Liver (tissue), 9 donors: ENCODE data around the gene TCFL5. TPM values are rescaled to one million over a fixed set of nuclear protein-coding genes. Genes with fewer than 3 reads are reported as not detected.

Experiments
- DNase-seq: peaks from one replicate; pipeline ENCODE4 v3.0.0-alpha.2; 2017; ENCODE audit warnings: low spot score
- H3K27ac ChIP-seq, 2 donors: one replicate each; pipeline ENCODE4 v1.7.0; 2013; ENCODE audit warnings: inconsistent platforms in 2 of 2, low read length in 2 of 2, control low read depth in 1 of 2, low read depth in 1 of 2, mild to moderate bottlenecking in 1 of 2
- H3K27me3 ChIP-seq, 4 donors: one replicate each; pipeline versions ENCODE4 v1.6.1 to v1.7.0; 2013; ENCODE audit warnings: low read length in 3 of 4, inconsistent platforms in 1 of 4, mild to moderate bottlenecking in 1 of 4, moderate library complexity in 1 of 4; ENCODE audit not compliant: control insufficient read depth in 4 of 4, insufficient read depth in 4 of 4
- H3K36me3 ChIP-seq, 4 donors: one replicate each; pipeline versions ENCODE4 v1.6.1 to v1.7.0; 2013; ENCODE audit warnings: low read length in 3 of 4, mild to moderate bottlenecking in 3 of 4, low read depth in 1 of 4, moderate library complexity in 1 of 4; ENCODE audit not compliant: control insufficient read depth in 4 of 4, insufficient read depth in 3 of 4
- H3K4me1 ChIP-seq, 4 donors: one replicate each; pipeline versions ENCODE4 v1.6.1 to v1.7.0; 2013; ENCODE audit warnings: low read length in 3 of 4, mild to moderate bottlenecking in 3 of 4, moderate library complexity in 1 of 4; ENCODE audit not compliant: control insufficient read depth in 4 of 4, insufficient read depth in 4 of 4
- H3K4me3 ChIP-seq, 3 donors: one replicate each; pipeline versions ENCODE4 v1.6.1 to v1.7.0; 2013; ENCODE audit warnings: low read length in 3 of 3, control low read depth in 1 of 3, low read depth in 1 of 3, mild to moderate bottlenecking in 1 of 3
- H3K9ac ChIP-seq, 2 donors: one replicate each; pipeline ENCODE4 v1.7.0; 2013; ENCODE audit warnings: low read length in 2 of 2, mild to moderate bottlenecking in 2 of 2, moderate library complexity in 2 of 2, control low read depth in 1 of 2, low read depth in 1 of 2
- H3K9me3 ChIP-seq, 4 donors: one replicate each; pipeline versions ENCODE4 v1.6.1 to v1.7.0; 2013; ENCODE audit warnings: low read length in 3 of 4; ENCODE audit not compliant: control insufficient read depth in 4 of 4
- ATF3 ChIP-seq: IDR thresholded peaks from 2 replicates; pipeline ENCODE4 v1.6.1; 2016; ENCODE audit warnings: antibody characterized with exemption
- CTCF ChIP-seq: fragments of 150-350 bp; IDR thresholded peaks from 2 replicates; pipeline ENCODE4 v1.5.1; 2017; ENCODE audit warnings: improper control_type of control experiment, low read depth, low read length; ENCODE audit not compliant: missing input control
- EGR1 ChIP-seq, 2 donors: IDR thresholded peaks; 2 replicates each; pipeline ENCODE4 v1.6.1; 2016 to 2018; ENCODE audit warnings: antibody characterized with exemption in 2 of 2, low read depth in 2 of 2
- FOXA1 ChIP-seq: IDR thresholded peaks from 2 replicates; pipeline ENCODE4 v1.6.1; 2016; ENCODE audit warnings: antibody characterized with exemption
- FOXA2 ChIP-seq: IDR thresholded peaks from 2 replicates; pipeline ENCODE4 v1.6.1; 2016; ENCODE audit warnings: antibody characterized with exemption
- GABPA ChIP-seq, 2 donors: IDR thresholded peaks in 1 of 2; conservative IDR thresholded peaks in 1 of 2; 2 replicates each; pipeline ENCODE4 v1.6.1; 2016; ENCODE audit warnings: antibody characterized with exemption in 2 of 2, mild to moderate bottlenecking in 1 of 2, moderate library complexity in 1 of 2
- HNF4A ChIP-seq, 2 donors: conservative IDR thresholded peaks; 2 replicates each; pipeline ENCODE4 v1.6.1; 2016; ENCODE audit warnings: antibody characterized with exemption in 2 of 2, mild to moderate bottlenecking in 2 of 2
- HNF4G ChIP-seq: IDR thresholded peaks from 2 replicates; pipeline ENCODE4 v1.6.1; 2016; ENCODE audit warnings: antibody characterized with exemption
- JUND ChIP-seq, 2 donors: IDR thresholded peaks; 2 replicates each; pipeline ENCODE4 v1.6.1; 2016; ENCODE audit warnings: antibody characterized with exemption in 2 of 2
- MAX ChIP-seq: IDR thresholded peaks from 2 replicates; pipeline ENCODE4 v1.6.1; 2016; ENCODE audit warnings: antibody characterized with exemption
- NR2F2 ChIP-seq: IDR thresholded peaks from 2 replicates; pipeline ENCODE4 v1.6.1; 2016; ENCODE audit warnings: antibody characterized with exemption
- RAD21 ChIP-seq, 2 donors: IDR thresholded peaks; 2 replicates each; pipeline ENCODE4 v1.6.1; 2016; ENCODE audit warnings: antibody characterized with exemption in 2 of 2, mild to moderate bottlenecking in 2 of 2
- REST ChIP-seq: IDR thresholded peaks from 2 replicates; pipeline ENCODE4 v1.6.1; 2016; ENCODE audit warnings: antibody characterized with exemption, mild to moderate bottlenecking
- RXRA ChIP-seq, 2 donors: IDR thresholded peaks; 2 replicates each; pipeline ENCODE4 v1.6.1; 2017 to 2018; ENCODE audit warnings: antibody characterized with exemption in 2 of 2, mild to moderate bottlenecking in 1 of 2
- SP1 ChIP-seq: IDR thresholded peaks from 2 replicates; pipeline ENCODE4 v1.6.1; 2018; ENCODE audit warnings: antibody characterized with exemption, mild to moderate bottlenecking
- TAF1 ChIP-seq: conservative IDR thresholded peaks from 2 replicates; pipeline ENCODE4 v1.6.1; 2016; ENCODE audit warnings: antibody characterized with exemption, mild to moderate bottlenecking
- YY1 ChIP-seq: IDR thresholded peaks from 2 replicates; pipeline ENCODE4 v1.6.1; 2016; ENCODE audit warnings: antibody characterized with exemption, mild to moderate bottlenecking
- ZBTB33 ChIP-seq: IDR thresholded peaks from 2 replicates; pipeline ENCODE4 v1.6.1; 2016; ENCODE audit warnings: antibody characterized with exemption
- WGBS: extraction: QIAGEN DNeasy Blood & Tissue Kit; methylation state at CpG from one replicate; pipeline ENCODE4 v1.1.7; 2013; 5-methylcytosine and 5-hydroxymethylcytosine counted together
- polyA plus RNA-seq, 2 donors: library from polyadenylated mRNA; stranded (reverse) in 1 of 2; unstranded in 1 of 2; fragments of 200-250 nt in 1 of 2; fragments of >200 nt in 1 of 2; fragmentation: Nextera tagmentation in 1 of 2; extraction: Ambion mirVana in 1 of 2; gene quantifications; one replicate each; pipeline versions ENCODE4 v1.2.1 to v1.2.3, GENCODE V29; 2013 to 2015
- total RNA-seq, 2 donors: library from RNA; depleted of rRNA; stranded (reverse); fragments of >200 nt; gene quantifications; one replicate each; pipeline ENCODE4 v1.2.3, GENCODE V29; 2014
- donor health status: healthy.
- donor health status: healthy.
- donor health status: healthy.
- donor health status: healthy.
- donor health status: healthy.

The TCFL5 gene
- total and polyA plus RNA-seq, 4 donors = 0.79 to 3.8 (median 2.2) TPM

GRCh38 chr20:62825333-62825985, 36.2 kb downstream of the TCFL5 start:
- peaks cover 0 to 12% (median 6%) of the 10 kb centered on the region in 4 donors for H3K4me1 ChIP-seq
- H3K36me3 ChIP-seq = no peaks in the 10 kb centered on the region
- TF ChIP-seq MAX (no peak), ATF3 (no peak), FOXA2 (no peak), FOXA1 (no peak), ZBTB33 (no peak), HNF4G (no peak), JUND (IDR thresholded peaks at IDR 0.05) (no peak)
- DNase-seq = no peak
- WGBS = 88% methylated on average over 22 of the region's 22 CpGs
- H3K9ac ChIP-seq = no peak overlapping the region
- H3K4me3 ChIP-seq = no peak overlapping the region
- no peak overlapping the region for H3K27ac ChIP-seq
- no peaks in the 10 kb centered on the region for H3K27me3 ChIP-seq
- H3K9me3 ChIP-seq = no peaks in the 10 kb centered on the region

GRCh38 chr20:62824476-62825332, 36.9 kb downstream of the TCFL5 start:
- H3K27me3 ChIP-seq = no peaks in the 10 kb centered on the region
- no peak overlapping the region for H3K27ac ChIP-seq
- DNase-seq = no peak
- WGBS = 42% methylated on average over 33 of the region's 36 CpGs
- H3K4me1 ChIP-seq = peaks cover 0 to 12% (median 7%) of the 10 kb centered on the region in 4 donors
- no peak for TF ChIP-seq FOXA2
- TF ChIP-seq CTCF = no peak
- no peak for TF ChIP-seq TAF1
- no peak for TF ChIP-seq REST
- TF ChIP-seq RXRA (IDR thresholded peaks at IDR 0.05) = no peak
- TF ChIP-seq HNF4A (conservative IDR thresholded peaks at IDR 0.05) = no peak
- no peak for TF ChIP-seq ATF3
- no peak for TF ChIP-seq MAX
- TF ChIP-seq GABPA (IDR thresholded peaks at IDR 0.05 in 1 of 2, conservative IDR thresholded peaks at IDR 0.05 in 1 of 2) = no peak
- no peak for TF ChIP-seq RAD21 (IDR thresholded peaks at IDR 0.05)
- TF ChIP-seq JUND (IDR thresholded peaks at IDR 0.05) = no peak
- no peak for TF ChIP-seq FOXA1
- no peak for TF ChIP-seq EGR1 (IDR thresholded peaks at IDR 0.05; ENCODE audit: low read depth in 2 of 2)
- no peak for TF ChIP-seq HNF4G
- TF ChIP-seq NR2F2 = no peak
- TF ChIP-seq SP1 = no peak
- no peak for TF ChIP-seq YY1
- no peaks in the 10 kb centered on the region for H3K9me3 ChIP-seq
- H3K9ac ChIP-seq = no peak overlapping the region
- H3K36me3 ChIP-seq = no peaks in the 10 kb centered on the region
- H3K4me3 ChIP-seq = no peak overlapping the region
